GM21360 (cell line): ENCODE data around the gene ANKRD30A.
"Not testable (repeated sequence)": the region's sequence is repeated elsewhere in the genome, so short reads cannot be mapped to it uniquely, and the experiment has no call there.

Experiments used
- ATAC-seq: cut with Tn5 transposase; IDR thresholded peaks from one replicate; pipeline ENCODE4 v1.9.1; 2021; ENCODE audit warnings: mild to moderate bottlenecking, moderate library complexity; ENCODE audit not compliant: unreplicated experiment

The ANKRD30A gene

GRCh38 chr10:37125191-37125732, at the start of gene ANKRD30A:
ANKRD30A (plus strand) TSS chr10:37125598; CDS start chr10:37125788, 190 bp downstream.
- ATAC-seq = no peak

- not testable (repeated sequence) for ATAC-seq
These were observed 49.3 kb upstream of the ANKRD30A start for GRCh38 chr10:37076083-37076482.

GRCh38 chr10:37095792-37096573, 29.4 kb upstream of the ANKRD30A start:
- ATAC-seq = no peak

GRCh38 chr10:37101261-37101660, 24.1 kb upstream of the ANKRD30A start:
- ATAC-seq = no peak

GRCh38 chr10:37109000-37109399, 16.4 kb upstream of the ANKRD30A start:
- ATAC-seq = no peak

- ATAC-seq = no peak
These were observed 866 bp upstream of the ANKRD30A start for GRCh38 chr10:37124532-37124931.

- no peak for ATAC-seq
These were observed 523 bp downstream of the ANKRD30A start for GRCh38 chr10:37125921-37126320.

- no peak for ATAC-seq
These were observed 21.0 kb downstream of the ANKRD30A start for GRCh38 chr10:37146443-37146842.

- not testable (repeated sequence) for ATAC-seq
These were observed 37.0 kb downstream of the ANKRD30A start for GRCh38 chr10:37162430-37162829.

GRCh38 chr10:37171945-37172344, 46.5 kb downstream of the ANKRD30A start:
- ATAC-seq = not testable (repeated sequence)

GRCh38 chr10:37178296-37178695, 52.9 kb downstream of the ANKRD30A start:
- ATAC-seq = not testable (repeated sequence)

- not testable (repeated sequence) for ATAC-seq
These were observed 57.3 kb downstream of the ANKRD30A start for GRCh38 chr10:37182719-37183118.

- no peak for ATAC-seq
These were observed 80.7 kb downstream of the ANKRD30A start for GRCh38 chr10:37206132-37206531.

GRCh38 chr10:37220866-37221265, 95.5 kb downstream of the ANKRD30A start:
- no peak for ATAC-seq

- ATAC-seq = no peak
These were observed 96.6 kb downstream of the ANKRD30A start for GRCh38 chr10:37222046-37222445.

- no peak for ATAC-seq
These were observed 99.8 kb downstream of the ANKRD30A start for GRCh38 chr10:37225163-37225562.

- ATAC-seq = no peak
These were observed 101.1 kb downstream of the ANKRD30A start for GRCh38 chr10:37226524-37226923.

GRCh38 chr10:37234692-37235091, 109.3 kb downstream of the ANKRD30A start:
- no peak for ATAC-seq

- no peak for ATAC-seq
These were observed 110.7 kb downstream of the ANKRD30A start for GRCh38 chr10:37236093-37236492.

GRCh38 chr10:37240223-37240622, 114.8 kb downstream of the ANKRD30A start:
- no peak for ATAC-seq

GRCh38 chr10:37246637-37247036, 121.2 kb downstream of the ANKRD30A start:
- no peak for ATAC-seq

- ATAC-seq = not testable (repeated sequence)
These were observed 130.4 kb downstream of the ANKRD30A start for GRCh38 chr10:37255837-37256236.
